Measurements from ENCODE around the gene NDC80. TPM values are rescaled to one million over a fixed set of nuclear protein-coding genes. Genes with fewer than 3 reads are reported as not detected.

The NDC80 gene
- total RNA-seq, 1 donor from 2014 or later, result 7.9 TPM

- Mint-ChIP-seq H3K4me1 (ENCODE audit: unreplicated experiment) (peaks cover 19% of the 10 kb centered on the region), H3K9me3 (ENCODE audit: unreplicated experiment) (no peaks in the 10 kb centered on the region), H3K36me3 (ENCODE audit: unreplicated experiment) (no peaks in the 10 kb centered on the region), H3K27me3 (ENCODE audit: unreplicated experiment) (no peaks in the 10 kb centered on the region), H3K27ac (ENCODE audit: unreplicated experiment) (no peak overlapping the region), H3K4me3 (ENCODE audit: unreplicated experiment) (no peak overlapping the region)
- no peak for DNase-seq (ENCODE audit: extremely low spot score, unreplicated experiment)
- TF ChIP-seq, protein P1, sequence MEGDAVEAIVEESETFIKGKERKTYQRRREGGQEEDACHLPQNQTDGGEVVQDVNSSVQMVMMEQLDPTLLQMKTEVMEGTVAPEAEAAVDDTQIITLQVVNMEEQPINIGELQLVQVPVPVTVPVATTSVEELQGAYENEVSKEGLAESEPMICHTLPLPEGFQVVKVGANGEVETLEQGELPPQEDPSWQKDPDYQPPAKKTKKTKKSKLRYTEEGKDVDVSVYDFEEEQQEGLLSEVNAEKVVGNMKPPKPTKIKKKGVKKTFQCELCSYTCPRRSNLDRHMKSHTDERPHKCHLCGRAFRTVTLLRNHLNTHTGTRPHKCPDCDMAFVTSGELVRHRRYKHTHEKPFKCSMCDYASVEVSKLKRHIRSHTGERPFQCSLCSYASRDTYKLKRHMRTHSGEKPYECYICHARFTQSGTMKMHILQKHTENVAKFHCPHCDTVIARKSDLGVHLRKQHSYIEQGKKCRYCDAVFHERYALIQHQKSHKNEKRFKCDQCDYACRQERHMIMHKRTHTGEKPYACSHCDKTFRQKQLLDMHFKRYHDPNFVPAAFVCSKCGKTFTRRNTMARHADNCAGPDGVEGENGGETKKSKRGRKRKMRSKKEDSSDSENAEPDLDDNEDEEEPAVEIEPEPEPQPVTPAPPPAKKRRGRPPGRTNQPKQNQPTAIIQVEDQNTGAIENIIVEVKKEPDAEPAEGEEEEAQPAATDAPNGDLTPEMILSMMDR (IDR thresholded peaks at IDR 0.05), result no peak
Measured at GRCh38 chr18:2642771-2643170, 71.4 kb downstream of the NDC80 start.

GRCh38 chr18:2644535-2644934, 73.2 kb downstream of the NDC80 start:
- no peak for DNase-seq (ENCODE audit: extremely low spot score, unreplicated experiment)
- H3K9me3 Mint-ChIP-seq (ENCODE audit: unreplicated experiment), result no peaks in the 10 kb centered on the region
- TF ChIP-seq, protein P1 (IDR thresholded peaks at IDR 0.05), result no peak
- H3K27me3 Mint-ChIP-seq (ENCODE audit: unreplicated experiment), result no peaks in the 10 kb centered on the region
- H3K27ac Mint-ChIP-seq (ENCODE audit: unreplicated experiment), result no peak overlapping the region
- no peaks in the 10 kb centered on the region for H3K36me3 Mint-ChIP-seq (ENCODE audit: unreplicated experiment)
- no peak overlapping the region for H3K4me3 Mint-ChIP-seq (ENCODE audit: unreplicated experiment)
- peaks cover 6% of the 10 kb centered on the region for H3K4me1 Mint-ChIP-seq (ENCODE audit: unreplicated experiment)

DNA sequence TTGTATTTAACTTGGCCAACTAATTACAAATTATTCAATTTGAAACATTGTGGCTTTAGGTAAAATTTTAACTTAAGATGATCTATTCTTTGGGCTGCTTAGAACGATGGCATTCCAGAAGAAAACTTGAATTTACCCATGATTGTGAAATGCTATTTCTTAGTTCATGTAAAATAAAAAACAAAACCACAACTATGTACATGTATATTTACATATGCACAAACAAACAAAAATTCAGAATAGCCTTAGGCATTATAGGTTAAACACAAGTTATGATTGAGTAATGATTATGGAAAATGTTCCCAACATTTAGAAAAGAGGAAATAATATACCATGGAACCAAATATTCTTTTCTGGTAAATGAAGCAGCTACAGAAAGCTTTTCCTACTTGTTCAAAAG, 80.6 kb downstream of the NDC80 start:
- Mint-ChIP-seq H3K4me3 (ENCODE audit: unreplicated experiment) (no peak overlapping the region), H3K4me1 (ENCODE audit: unreplicated experiment) (peaks cover 8% of the 10 kb centered on the region), H3K27me3 (ENCODE audit: unreplicated experiment) (peaks cover 2% of the 10 kb centered on the region), H3K9me3 (ENCODE audit: unreplicated experiment) (no peaks in the 10 kb centered on the region), H3K27ac (ENCODE audit: unreplicated experiment) (no peak overlapping the region), H3K36me3 (ENCODE audit: unreplicated experiment) (no peaks in the 10 kb centered on the region)
- TF ChIP-seq, protein P1 (IDR thresholded peaks at IDR 0.05), result no peak
- DNase-seq (ENCODE audit: extremely low spot score, unreplicated experiment), result no peak

- DNase-seq (ENCODE audit: extremely low spot score, unreplicated experiment), result no peak
- H3K4me3 Mint-ChIP-seq (ENCODE audit: unreplicated experiment), result no peak overlapping the region
Measured at GRCh38 chr18:2653467-2653866, 82.1 kb downstream of the NDC80 start.

DNA sequence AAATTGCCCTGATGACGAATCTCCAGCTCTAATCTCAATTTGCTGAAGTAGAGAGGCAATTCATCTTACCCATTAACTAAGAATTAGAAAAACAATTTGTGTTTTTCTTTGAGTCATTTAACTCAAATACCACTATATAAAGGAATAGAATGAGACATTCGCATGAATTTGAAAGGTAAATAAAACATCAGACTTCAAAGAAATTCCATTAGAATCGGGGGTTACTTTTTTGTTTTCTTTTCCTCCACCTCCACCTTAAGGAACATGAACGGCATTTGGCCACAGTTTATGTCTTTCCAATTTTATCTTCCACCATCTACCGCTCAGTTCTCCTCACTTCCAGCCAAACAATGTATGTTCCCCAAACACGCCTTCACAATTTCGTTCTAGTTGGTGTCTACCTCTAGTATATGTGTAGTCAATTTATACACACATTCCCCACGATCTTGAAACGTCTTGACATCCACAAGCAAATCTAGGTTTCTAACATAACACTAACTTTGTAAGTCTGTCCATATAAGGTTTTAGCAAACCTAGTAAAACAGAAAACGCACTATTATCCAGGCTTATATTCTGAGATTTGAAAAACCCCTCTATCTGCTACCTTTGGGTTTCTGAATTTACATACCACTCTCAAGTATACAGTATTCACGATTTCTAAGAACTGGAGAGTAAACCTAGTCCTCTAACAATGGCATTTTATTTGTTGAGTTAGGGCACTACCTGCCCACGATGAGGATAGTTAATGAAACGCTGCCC, 83.0 kb downstream of the NDC80 start:
- peak overlapping the region; percentile 88 for H3K4me3 Mint-ChIP-seq (ENCODE audit: unreplicated experiment)
- DNase-seq (ENCODE audit: extremely low spot score, unreplicated experiment), result no peak
- H3K9me3 Mint-ChIP-seq (ENCODE audit: unreplicated experiment), result no peaks in the 10 kb centered on the region
- H3K27ac Mint-ChIP-seq (ENCODE audit: unreplicated experiment), result peak overlapping the region; percentile 92
- H3K4me1 Mint-ChIP-seq (ENCODE audit: unreplicated experiment), result peaks cover 26% of the 10 kb centered on the region
- TF ChIP-seq, protein P1 (IDR thresholded peaks at IDR 0.05), result no peak
- H3K36me3 Mint-ChIP-seq (ENCODE audit: unreplicated experiment), result no peaks in the 10 kb centered on the region
- peaks cover 2% of the 10 kb centered on the region for H3K27me3 Mint-ChIP-seq (ENCODE audit: unreplicated experiment)

More at GRCh38 chr18:2653467-2653866, 82.1 kb downstream of the NDC80 start:
- Mint-ChIP-seq H3K9me3 (ENCODE audit: unreplicated experiment) (no peaks in the 10 kb centered on the region), H3K4me1 (ENCODE audit: unreplicated experiment) (peaks cover 19% of the 10 kb centered on the region), H3K27ac (ENCODE audit: unreplicated experiment) (no peak overlapping the region), H3K27me3 (ENCODE audit: unreplicated experiment) (peaks cover 2% of the 10 kb centered on the region), H3K36me3 (ENCODE audit: unreplicated experiment) (no peaks in the 10 kb centered on the region)
- TF ChIP-seq, protein P1 (IDR thresholded peaks at IDR 0.05), result no peak
